ENCODE results near the gene ELN.

ELN gene

GRCh38 chr7:74063223-74063641, 35.3 kb downstream of the ELN start:
- no peak for TF ChIP-seq CTCF (IDR thresholded peaks at IDR 0.05; ENCODE audit: borderline replicate concordance, insufficient read depth, low read depth, low read length)

GRCh38 chr7:74063646-74064045, 35.7 kb downstream of the ELN start:
- TF ChIP-seq CTCF (IDR thresholded peaks at IDR 0.05; ENCODE audit: borderline replicate concordance, insufficient read depth, low read depth, low read length), result no peak
- H3K4me3 ChIP-seq (ENCODE audit: low read depth, low read length), result no peak overlapping the region

More at GRCh38 chr7:74063223-74063641, 35.3 kb downstream of the ELN start:
- H3K4me3 ChIP-seq (ENCODE audit: low read depth, low read length), result no peak overlapping the region

GRCh38 chr7:74064696-74065095, 36.7 kb downstream of the ELN start:
- TF ChIP-seq CTCF (IDR thresholded peaks at IDR 0.05; ENCODE audit: borderline replicate concordance, insufficient read depth, low read depth, low read length), result no peak
- no peak overlapping the region for H3K4me3 ChIP-seq (ENCODE audit: low read depth, low read length)

GRCh38 chr7:74066626-74067025, 38.7 kb downstream of the ELN start:
- no peak for TF ChIP-seq CTCF (IDR thresholded peaks at IDR 0.05; ENCODE audit: borderline replicate concordance, insufficient read depth, low read depth, low read length)

GRCh38 chr7:74068378-74069085, 40.6 kb downstream of the ELN start:
- no peak for TF ChIP-seq CTCF (IDR thresholded peaks at IDR 0.05; ENCODE audit: borderline replicate concordance, insufficient read depth, low read depth, low read length)
- H3K4me3 ChIP-seq (ENCODE audit: low read depth, low read length), result no peak overlapping the region

More at GRCh38 chr7:74066626-74067025, 38.7 kb downstream of the ELN start:
- no peak overlapping the region for H3K4me3 ChIP-seq (ENCODE audit: low read depth, low read length)

GRCh38 chr7:74069086-74069541, 41.1 kb downstream of the ELN start:
- H3K4me3 ChIP-seq (ENCODE audit: low read depth, low read length), result no peak overlapping the region
- no peak for TF ChIP-seq CTCF (IDR thresholded peaks at IDR 0.05; ENCODE audit: borderline replicate concordance, insufficient read depth, low read depth, low read length)
